B cell (primary cell): Measurements from ENCODE around the gene CCM2. TPM values are rescaled to one million over a fixed set of nuclear protein-coding genes. Genes with fewer than 3 reads are reported as not detected.

Experiments
- ATAC-seq: fragments of 200-7000 bp; cut with Tn5 transposase; one replicate; pipeline ENCODE4 v1.10.0; 2021; ENCODE audit warnings: low read depth, mild to moderate bottlenecking, moderate number of reproducible peaks, moderate library complexity
- CTCF ChIA-PET: fragments of 350-600 bp; sonication (Branson Sonifier 250); formaldehyde crosslinking; loops from one replicate; lab custom pipeline; 2021; ENCODE audit warnings: antibody characterized with exemption, inconsistent platforms; lab: Charles Lee
- POLR2A ChIA-PET: fragments of 350-600 bp; sonication (Branson Sonifier 250); formaldehyde crosslinking; loops from one replicate; lab custom pipeline; 2021; ENCODE audit warnings: antibody characterized with exemption; lab: Charles Lee
- DNase-seq: peaks from one replicate; pipeline ENCODE4 v3.0.0; 2013
- H2AFZ ChIP-seq: 2 replicates; pipeline ENCODE4 v1.6.1; 2012; ENCODE audit warnings: mild to moderate bottlenecking, low read depth, low read length; ENCODE audit not compliant: insufficient read depth, poor library complexity, severe bottlenecking
- H3K27ac ChIP-seq, 2 donors: 1 replicate in 1 of 2; 2 replicates in 1 of 2; pipeline ENCODE4 v1.5.1; 2012 to 2013; ENCODE audit warnings: low read length in 2 of 2, mild to moderate bottlenecking in 2 of 2, moderate library complexity in 1 of 2
- H3K27me3 ChIP-seq, 4 experiments: fragments of 200-600 bp in 1 of 4; sonication (generic) in 1 of 4; replicated peaks in 1 of 4; 1 replicate in 2 of 4; 2 replicates in 2 of 4; pipeline versions ENCODE4 v1.6.1 to v1.7.0; 2013 to 2016; ENCODE audit warnings: low read length in 3 of 4, mild to moderate bottlenecking in 2 of 4, mixed read lengths in 1 of 4, moderate library complexity in 1 of 4; ENCODE audit not compliant: insufficient read depth in 4 of 4, control insufficient read depth in 3 of 4; ENCODE audit errors: control extremely low read depth in 1 of 4
- H3K36me3 ChIP-seq, 2 experiments: replicated peaks in 1 of 2; 1 replicate in 1 of 2; 2 replicates in 1 of 2; pipeline versions ENCODE4 v1.6.1 to v1.7.1; 2013; ENCODE audit warnings: low read length in 1 of 2; ENCODE audit not compliant: insufficient read depth in 2 of 2, control insufficient read depth in 1 of 2; ENCODE audit errors: control extremely low read depth in 1 of 2, extremely low read depth in 1 of 2
- H3K4me1 ChIP-seq, 2 donors: fragments of 200-600 bp in 1 of 2; sonication (generic) in 1 of 2; 1 replicate in 1 of 2; 2 replicates in 1 of 2; pipeline versions ENCODE4 v1.5.1 to v1.6.1; 2013 to 2017; ENCODE audit warnings: low read length in 2 of 2; ENCODE audit not compliant: control insufficient read depth in 2 of 2, insufficient read depth in 2 of 2
- H3K4me2 ChIP-seq: replicated peaks from 2 replicates; pipeline ENCODE3; 2012; ENCODE audit warnings: mild to moderate bottlenecking, low read depth, low read length; ENCODE audit not compliant: poor library complexity, severe bottlenecking
- H3K4me3 ChIP-seq, 5 experiments: fragments of 200-600 bp in 1 of 5; sonication (generic) in 1 of 5; 1 replicate in 3 of 5; 2 replicates in 2 of 5; pipeline versions ENCODE4 v1.5.1 to v1.7.0; 2011 to 2016; ENCODE audit warnings: low read length in 4 of 5, mild to moderate bottlenecking in 4 of 5, low read depth in 2 of 5, control low read depth in 1 of 5, moderate library complexity in 1 of 5; ENCODE audit not compliant: insufficient read depth in 1 of 5; ENCODE audit errors: control extremely low read depth in 1 of 5, extremely low read depth in 1 of 5
- H3K79me2 ChIP-seq: fragments of 200-600 bp; sonication (generic); one replicate; pipeline ENCODE4 v1.6.0; 2016; ENCODE audit warnings: low read length; ENCODE audit not compliant: control insufficient read depth, insufficient read depth
- H3K9ac ChIP-seq: fragments of 200-600 bp; sonication (generic); 2 replicates; pipeline ENCODE4 v1.6.1; 2017; ENCODE audit warnings: mild to moderate bottlenecking, low read length, moderate library complexity
- H3K9me3 ChIP-seq, 3 donors: one replicate each; pipeline versions ENCODE4 v1.6.1 to v1.7.1; 2013; ENCODE audit warnings: low read length in 2 of 3; ENCODE audit not compliant: control insufficient read depth in 2 of 3, insufficient read depth in 1 of 3; ENCODE audit errors: control extremely low read depth in 1 of 3
- H4K20me1 ChIP-seq: 2 replicates; pipeline ENCODE4 v1.6.0; 2012; ENCODE audit warnings: mild to moderate bottlenecking, low read length; ENCODE audit not compliant: insufficient read depth, control insufficient read depth, poor library complexity, severe bottlenecking
- H3K27ac Mint-ChIP-seq: one replicate; pipeline ENCODE4 v1.8.0; 2021; ENCODE audit warnings: mixed read lengths
- H3K27me3 Mint-ChIP-seq: one replicate; pipeline ENCODE4 v1.8.0; 2021; ENCODE audit warnings: mixed read lengths
- H3K4me1 Mint-ChIP-seq: one replicate; pipeline ENCODE4 v1.8.0; 2021; ENCODE audit warnings: mixed read lengths
- H3K4me3 Mint-ChIP-seq: one replicate; pipeline ENCODE4 v1.8.0; 2021; ENCODE audit warnings: mixed read lengths
- H3K9me3 Mint-ChIP-seq: one replicate; pipeline ENCODE4 v1.8.0; 2022; ENCODE audit warnings: mixed read lengths; ENCODE audit not compliant: insufficient read depth
- CTCF ChIP-seq: fragments of 200-600 bp; IDR thresholded peaks from one replicate; pipeline ENCODE4 v1.8.0; 2022; ENCODE audit warnings: antibody characterized with exemption, mild to moderate bottlenecking
- EZH2 ChIP-seq: IDR thresholded peaks from 2 replicates; pipeline ENCODE4 v1.6.1; 2012; ENCODE audit warnings: borderline replicate concordance, low read depth, mild to moderate bottlenecking, moderate library complexity, low read length; ENCODE audit not compliant: insufficient read depth, poor library complexity, severe bottlenecking
- WGBS: methylation state at CpG from one replicate; pipeline ENCODE4 v1.1.5; 2013; ENCODE audit warnings: missing lambda C conversion rate; ENCODE audit not compliant: insufficient coverage; 5-methylcytosine and 5-hydroxymethylcytosine counted together
- intact Hi-C: fragments of 100-400 bp; cut with micrococcal nuclease; formaldehyde crosslinking; loops from one replicate; pipeline ENCODE4 v1.10.0; 2022
- polyA plus RNA-seq: library from polyadenylated mRNA; depleted of rRNA; stranded (reverse); fragments of >200 nt; gene quantifications from 2 replicates; pipeline ENCODE4 v1.2.3, GENCODE V29; 2012
- total RNA-seq, 2 donors: library from RNA; stranded (reverse); fragments of 120-200 nt in 1 of 2; gene quantifications; 1 replicate in 1 of 2; 2 replicates in 1 of 2; pipeline versions ENCODE4 v1.2.3 to v1.2.4, GENCODE V29; 2013 to 2022

Gene CCM2
- total and polyA plus RNA-seq, 2 donors (not counting 1 experiment from before 2014, with no cell fraction given), result 150 to 201 TPM

GRCh38 chr7:45055594-45056219, 55.7 kb downstream of the CCM2 start:
- POLR2A ChIA-PET, result no interaction called here
- H3K9ac ChIP-seq, result no peak overlapping the region
- no peak overlapping the region for H3K4me3 ChIP-seq
- CTCF ChIA-PET, result no interaction called here
- WGBS, result no CpG with 5 or more reads among the region's 5 CpGs
- TF ChIP-seq EZH2 (no peak), CTCF (no peak)
- Mint-ChIP-seq H3K27ac (peak overlapping the region; percentile 54), H3K27me3 (no peaks in the 10 kb centered on the region), H3K4me3 (no peak overlapping the region), H3K4me1 (peaks cover 66% of the 10 kb centered on the region), H3K9me3 (no peaks in the 10 kb centered on the region)
- ATAC-seq (no peak), DNase-seq (no peak)
- H3K9me3 ChIP-seq, result no peaks in the 10 kb centered on the region
- H2AFZ ChIP-seq, result no peak overlapping the region
- no peak overlapping the region for H3K4me2 ChIP-seq
- H3K36me3 ChIP-seq, result peaks cover 4 to 44% of the 10 kb centered on the region in 2 experiments
- H3K27me3 ChIP-seq, result no peaks in the 10 kb centered on the region
- no peak overlapping the region for H3K27ac ChIP-seq
- H3K79me2 ChIP-seq, result peaks cover 98% of the 10 kb centered on the region
- intact Hi-C loops, result no loop called here
- peaks cover 12 to 21% of the 10 kb centered on the region in 2 donors for H3K4me1 ChIP-seq
- H4K20me1 ChIP-seq, result peaks cover 97% of the 10 kb centered on the region

GRCh38 chr7:45057878-45058277, 57.9 kb downstream of the CCM2 start:
- no peak overlapping the region for H2AFZ ChIP-seq
- peaks cover 97% of the 10 kb centered on the region for H4K20me1 ChIP-seq
- DNase-seq (no peak), ATAC-seq (no peak)
- POLR2A ChIA-PET, result no interaction called here
- Mint-ChIP-seq H3K27ac (peak overlapping the region; percentile 4), H3K4me3 (no peak overlapping the region), H3K9me3 (no peaks in the 10 kb centered on the region), H3K27me3 (no peaks in the 10 kb centered on the region), H3K4me1 (peaks cover 73% of the 10 kb centered on the region)
- TF ChIP-seq CTCF (no peak), EZH2 (no peak)
- H3K79me2 ChIP-seq, result peaks cover 100% of the 10 kb centered on the region
- H3K27ac ChIP-seq, result no peak overlapping the region
- no peaks in the 10 kb centered on the region for H3K27me3 ChIP-seq
- H3K4me3 ChIP-seq, result no peak overlapping the region
- H3K9me3 ChIP-seq, result no peaks in the 10 kb centered on the region
- peaks cover 4 to 49% of the 10 kb centered on the region in 2 experiments for H3K36me3 ChIP-seq
- no peak overlapping the region for H3K9ac ChIP-seq
- CTCF ChIA-PET, result interaction anchor here (0.6 kb wide), 1 partner anchor 34 kb away, joined by 3 read pairs; no protein-coding TSS in a partner anchor
- intact Hi-C loops, result no loop called here
- H3K4me1 ChIP-seq, result peaks cover 8 to 15% of the 10 kb centered on the region in 2 donors
- WGBS, result 97% methylated on average over 5 of the region's 5 CpGs
- H3K4me2 ChIP-seq, result no peak overlapping the region
